ENCODE data around the gene FGF22.
A peak's percentile ranks its signal among the peaks of the same experiment; 100 is the strongest.
"Not testable (repeated sequence)": the region's sequence is repeated elsewhere in the genome, so short reads cannot be mapped to it uniquely, and the experiment has no call there.

FGF22 gene

GRCh38 chr19:622666-623065 is 17.0 kb upstream of the FGF22 start:
- no peak for DNase-seq

DNA sequence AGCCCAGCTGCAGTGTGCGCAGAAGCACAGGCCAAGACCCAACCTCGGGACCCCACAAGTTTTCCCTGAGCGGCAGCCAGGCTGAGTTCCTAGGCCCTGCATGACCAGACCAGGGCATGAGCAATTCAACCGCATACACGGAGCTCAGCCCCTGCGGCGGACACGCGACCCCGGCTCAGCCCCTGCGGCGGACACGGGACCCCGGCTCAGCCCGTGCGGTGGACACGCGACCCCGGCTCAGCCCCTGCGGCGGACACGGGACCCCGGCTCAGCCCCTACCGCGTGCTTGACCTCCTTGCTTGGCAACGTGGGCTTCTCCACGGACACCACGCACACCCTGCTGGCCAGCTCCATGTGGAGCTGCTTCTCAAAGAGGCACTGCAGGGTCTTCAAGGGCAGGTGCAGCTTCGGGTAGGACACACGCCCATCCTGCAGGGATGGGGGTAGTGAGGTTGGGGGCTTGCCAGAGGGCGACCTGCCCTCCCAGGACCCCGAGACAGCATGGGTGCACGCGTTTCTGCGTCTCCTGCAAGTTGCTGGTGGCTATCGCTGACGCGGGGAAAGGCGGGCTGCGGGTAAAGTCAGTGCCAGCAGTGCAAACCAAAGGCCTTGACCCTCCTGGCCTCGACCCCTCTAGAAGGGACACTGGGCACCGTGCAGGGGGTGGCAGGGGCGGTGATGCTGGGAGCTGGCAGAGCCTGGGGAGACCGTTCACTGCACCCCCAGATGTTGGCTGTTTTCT is 16.3 kb upstream of the FGF22 start:
- DNase-seq: no peak

DNA sequence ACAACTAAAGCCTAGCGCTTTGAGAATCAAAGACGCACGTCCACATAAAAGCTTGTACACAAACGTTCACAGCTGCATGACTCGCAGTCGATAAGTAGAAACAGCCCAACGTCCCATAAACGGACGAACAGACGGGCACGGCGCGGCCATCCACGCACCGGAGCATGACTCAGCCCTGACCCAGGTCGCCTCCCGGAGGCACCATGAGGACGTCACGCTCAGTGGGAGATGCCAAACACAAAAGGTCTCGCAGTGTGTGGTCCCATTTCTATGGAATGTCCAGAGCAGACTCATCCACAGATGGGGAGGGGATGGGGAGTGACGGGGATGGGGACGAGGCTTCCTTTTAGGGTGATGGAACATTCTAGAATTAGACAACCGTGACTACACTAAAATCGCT is 15.7 kb upstream of the FGF22 start:
- no peak for DNase-seq

DNA sequence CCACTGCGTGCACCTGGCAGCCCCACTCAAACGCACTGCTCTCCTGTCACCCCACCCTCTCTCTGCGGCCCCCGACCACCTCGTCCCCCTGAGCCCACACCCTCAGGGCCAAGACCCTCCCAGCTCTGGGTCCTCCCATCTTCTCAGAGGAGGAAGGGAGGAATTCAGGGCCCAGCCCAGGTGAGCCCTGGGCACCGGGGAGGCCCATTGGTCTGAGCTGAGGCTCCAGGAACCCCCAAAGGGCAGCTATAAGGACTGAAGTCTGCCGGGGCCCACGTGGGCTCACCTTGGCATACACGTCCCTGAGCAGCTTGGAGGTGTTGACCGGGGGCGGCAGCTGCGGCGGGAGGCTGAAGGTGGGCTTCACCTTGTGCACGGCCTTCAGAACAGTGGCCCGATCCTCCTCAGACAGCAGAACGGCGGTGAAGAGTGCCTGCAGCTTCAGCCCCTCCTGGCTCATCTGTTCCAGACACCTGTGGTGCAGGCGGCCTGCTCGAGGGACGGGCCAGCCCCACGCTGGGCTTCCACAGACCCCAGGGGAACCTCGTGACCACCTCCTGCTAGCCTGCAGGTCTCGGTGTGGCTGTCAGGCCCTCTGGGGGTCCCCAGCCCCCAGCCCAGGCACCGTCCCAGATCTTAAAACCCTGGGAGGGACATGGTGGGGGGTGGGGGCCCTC is 15.1 kb upstream of the FGF22 start:
- no peak for DNase-seq

- DNase-seq: no peak
These were observed 14.4 kb upstream of the FGF22 start for GRCh38 chr19:625257-625656.

GRCh38 chr19:626566-626965 is 13.1 kb upstream of the FGF22 start:
- not testable (repeated sequence) for DNase-seq

- peak; percentile 36 for DNase-seq
These were observed 11.5 kb upstream of the FGF22 start for GRCh38 chr19:628168-628567.

- not testable (repeated sequence) for DNase-seq
These were observed 10.2 kb upstream of the FGF22 start for GRCh38 chr19:629515-629914.

DNA sequence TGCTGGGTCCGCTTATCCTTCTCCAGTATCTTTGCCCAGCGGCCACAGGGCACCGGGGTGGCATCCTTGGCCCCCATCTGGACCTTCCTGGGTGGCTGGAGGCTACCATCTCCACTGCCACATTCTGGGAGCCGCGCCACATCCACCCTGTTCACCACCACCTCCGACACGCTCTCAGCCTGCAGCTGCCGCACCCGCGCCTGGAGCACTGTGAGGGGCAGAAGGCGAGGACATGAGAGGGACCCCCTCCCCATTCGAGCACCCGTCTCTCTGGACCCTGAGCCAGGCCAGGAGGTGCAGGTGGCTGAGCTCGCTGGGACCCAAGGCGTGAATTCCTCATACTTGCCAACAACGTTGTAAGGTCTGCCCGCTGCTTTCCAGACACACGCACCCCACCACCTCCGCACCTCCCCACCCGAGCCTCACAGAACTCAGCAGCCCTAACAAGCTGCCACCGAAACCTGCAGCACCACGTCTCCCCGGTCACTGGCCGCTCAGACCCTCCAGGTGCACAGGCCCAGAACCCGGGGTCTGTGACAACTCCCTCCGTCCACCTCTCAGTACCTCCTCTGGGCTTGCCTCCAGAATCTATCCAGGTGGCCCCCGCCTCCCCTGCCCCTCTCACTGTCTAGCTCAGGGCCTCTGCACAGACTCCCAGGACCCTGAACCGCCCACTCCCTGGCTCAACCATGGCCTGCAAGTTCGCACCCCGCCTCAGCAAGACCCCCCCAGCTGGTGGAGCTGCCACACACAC is 9.5 kb upstream of the FGF22 start:
- DNase-seq: no peak

- peak; percentile 57 for DNase-seq
These were observed 7.1 kb upstream of the FGF22 start for GRCh38 chr19:632579-633067.

DNA sequence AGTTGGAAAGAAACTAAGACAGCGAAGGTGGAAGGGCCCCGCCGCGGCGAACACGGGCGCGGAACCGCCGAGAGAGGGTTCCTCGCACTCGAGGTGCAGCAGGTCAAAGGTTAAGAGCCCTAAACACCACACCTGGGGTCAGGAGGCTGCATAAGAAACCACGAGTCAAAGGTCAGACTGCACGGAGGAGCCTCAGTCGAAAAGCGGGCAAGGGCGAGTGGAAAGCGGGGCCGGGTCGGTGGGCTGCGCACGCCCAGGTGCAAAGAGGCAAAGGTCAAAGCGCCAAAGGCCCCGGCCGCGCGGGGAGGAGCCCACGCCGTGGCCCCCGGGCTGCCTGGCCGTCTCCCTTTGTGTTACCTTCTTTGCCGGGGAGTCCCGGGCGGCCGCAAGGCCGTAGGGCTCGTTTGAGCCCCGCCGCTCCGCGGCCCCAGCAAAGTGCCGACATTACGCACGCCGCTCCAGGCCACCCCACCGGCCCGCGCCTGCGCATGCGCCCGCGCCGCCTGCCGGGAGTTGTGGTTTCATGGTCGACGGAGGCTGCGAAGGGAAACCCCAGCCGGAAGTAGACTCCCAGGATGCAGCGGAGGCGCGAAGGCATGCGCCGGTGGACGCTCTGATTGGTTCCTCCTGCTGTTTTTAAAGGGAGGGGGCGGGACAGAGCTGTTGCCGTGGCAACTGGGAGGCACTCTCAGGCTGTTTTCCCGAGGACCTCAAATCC is 6.5 kb upstream of the FGF22 start, which contains the start of gene POLRMT:
Gene POLRMT, minus strand, starts transcription at position 470 of the 718 bp plus-strand sequence. Its CDS starts 25 bp downstream, at position 445.
- peak; percentile 94 for DNase-seq

- no peak for DNase-seq
These were observed 5.7 kb upstream of the FGF22 start for GRCh38 chr19:633786-634639.

DNA sequence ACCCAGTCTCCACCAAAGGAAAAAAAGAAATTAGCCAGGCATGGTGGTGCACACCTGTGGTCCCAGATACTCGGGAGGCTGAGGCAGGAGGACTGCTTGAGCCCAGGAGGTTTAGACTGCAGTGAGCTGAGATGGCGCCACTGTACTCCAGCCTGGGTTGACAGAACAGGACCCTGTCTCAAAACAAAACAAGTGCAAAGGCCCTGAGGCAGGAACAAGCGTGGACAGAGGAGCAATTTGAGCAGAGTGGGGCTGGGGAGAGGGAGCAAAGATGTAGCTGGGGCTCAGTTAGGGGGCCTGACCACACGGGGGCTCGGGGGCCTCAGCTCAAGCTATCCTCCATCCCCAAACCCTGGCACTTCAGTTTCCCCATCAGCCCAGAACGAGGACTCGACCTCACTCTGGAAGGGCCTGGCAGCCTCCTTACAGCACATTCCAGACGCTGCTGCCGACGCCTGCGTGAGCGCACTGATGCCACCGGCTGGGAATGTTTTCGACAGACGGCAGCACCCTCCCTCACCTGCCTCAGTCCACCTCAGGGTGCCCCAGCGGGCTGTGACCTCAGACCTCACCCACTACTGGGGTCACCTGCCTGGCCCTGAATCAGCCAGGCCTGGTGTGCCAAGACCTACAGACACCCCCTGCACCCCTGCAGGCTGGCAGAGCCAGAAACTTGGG is 4.6 kb upstream of the FGF22 start:
- no peak for DNase-seq

- DNase-seq: no peak
These were observed 800 bp upstream of the FGF22 start for GRCh38 chr19:638906-639252.

DNA sequence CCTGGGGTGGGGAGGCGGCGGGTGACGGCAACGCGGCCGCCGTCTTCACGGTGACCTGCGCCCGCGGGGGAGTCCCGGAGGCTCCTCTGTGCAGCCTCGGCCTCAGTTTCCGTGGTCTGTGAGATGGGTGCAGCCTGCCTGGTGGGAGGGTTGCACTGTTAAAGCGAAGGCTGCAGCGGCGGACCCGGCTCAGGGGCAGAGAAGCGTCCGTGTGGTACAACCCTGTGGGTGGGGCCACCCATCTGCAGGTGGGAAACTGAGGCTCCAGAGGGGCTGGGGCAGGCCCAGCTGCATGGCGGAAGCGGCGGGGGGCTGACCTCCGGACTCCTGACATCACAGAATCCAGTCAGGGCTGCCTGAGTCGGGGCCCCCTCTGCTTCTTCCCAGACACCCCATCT is 481 bp downstream of the FGF22 start:
- DNase-seq: no peak

DNA sequence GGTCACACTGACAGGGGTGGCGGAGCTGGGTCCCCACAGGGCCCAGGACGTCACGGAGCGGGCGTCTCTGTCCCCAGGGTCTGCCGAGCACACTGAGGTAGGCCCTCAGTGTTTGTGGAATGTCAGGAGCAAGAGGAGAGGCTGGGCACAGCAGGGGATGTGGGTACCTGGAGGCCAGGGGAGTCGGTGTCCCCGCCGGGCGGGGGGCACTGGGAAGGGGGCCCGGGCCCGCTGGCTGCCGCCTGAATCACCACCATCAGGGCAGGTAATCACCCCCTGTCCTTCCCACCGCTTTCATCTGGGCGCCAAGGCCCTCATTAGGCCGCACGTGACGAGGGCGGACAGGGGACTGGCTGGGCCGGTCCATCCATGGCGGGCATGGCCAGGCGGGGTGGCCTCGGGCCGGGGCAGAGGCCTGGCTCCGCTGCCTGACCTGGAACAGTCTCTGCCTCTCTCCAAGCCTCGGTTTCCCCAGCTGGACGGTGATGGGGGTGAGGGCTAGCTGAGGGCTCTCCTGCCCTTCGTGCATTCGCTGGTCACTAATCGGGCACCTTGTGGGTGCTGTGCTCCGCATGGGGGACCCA is 1.0 kb downstream of the FGF22 start:
- no peak for DNase-seq

GRCh38 chr19:641702-642101 is 2.0 kb downstream of the FGF22 start:
- no peak for DNase-seq

DNA sequence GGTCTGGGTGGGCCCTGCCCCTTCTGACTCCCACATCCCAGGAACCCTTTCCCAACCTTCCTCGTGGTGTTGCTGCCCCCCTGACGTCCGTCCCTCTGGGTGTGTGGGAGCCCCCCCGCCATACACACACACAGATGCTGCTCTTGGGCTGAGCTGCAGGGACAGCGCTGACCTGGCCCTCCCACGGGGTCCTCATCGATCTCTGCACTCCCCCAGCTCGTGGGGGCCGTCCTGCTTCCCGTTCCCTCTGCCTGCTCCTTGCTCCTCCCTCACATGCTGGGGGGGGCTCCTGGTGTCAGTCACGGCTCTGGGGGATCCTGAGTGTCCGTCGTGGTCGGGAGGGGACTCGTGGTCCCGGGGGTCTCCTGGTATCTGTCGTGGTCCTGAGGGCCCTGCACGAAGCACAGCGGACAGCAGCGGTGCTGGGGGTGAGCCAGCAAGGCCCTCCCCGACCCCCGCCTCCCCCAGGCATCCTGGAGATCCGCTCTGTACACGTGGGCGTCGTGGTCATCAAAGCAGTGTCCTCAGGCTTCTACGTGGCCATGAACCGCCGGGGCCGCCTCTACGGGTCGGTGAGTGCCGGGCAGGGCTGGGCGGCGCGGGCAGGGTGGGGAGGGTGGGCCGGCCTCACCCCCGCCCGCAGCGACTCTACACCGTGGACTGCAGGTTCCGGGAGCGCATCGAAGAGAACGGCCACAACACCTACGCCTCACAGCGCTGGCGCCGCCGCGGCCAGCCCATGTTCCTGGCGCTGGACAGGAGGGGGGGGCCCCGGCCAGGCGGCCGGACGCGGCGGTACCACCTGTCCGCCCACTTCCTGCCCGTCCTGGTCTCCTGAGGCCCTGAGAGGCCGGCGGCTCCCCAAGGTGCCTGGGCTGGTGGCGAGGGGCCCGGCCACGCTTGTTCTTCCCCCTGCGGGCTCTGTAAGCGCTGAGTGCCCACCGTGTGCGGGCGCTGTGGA is 3.4 kb downstream of the FGF22 start:
- DNase-seq: no peak

GRCh38 chr19:643736-644135 is 4.1 kb downstream of the FGF22 start:
- no peak for DNase-seq

DNA sequence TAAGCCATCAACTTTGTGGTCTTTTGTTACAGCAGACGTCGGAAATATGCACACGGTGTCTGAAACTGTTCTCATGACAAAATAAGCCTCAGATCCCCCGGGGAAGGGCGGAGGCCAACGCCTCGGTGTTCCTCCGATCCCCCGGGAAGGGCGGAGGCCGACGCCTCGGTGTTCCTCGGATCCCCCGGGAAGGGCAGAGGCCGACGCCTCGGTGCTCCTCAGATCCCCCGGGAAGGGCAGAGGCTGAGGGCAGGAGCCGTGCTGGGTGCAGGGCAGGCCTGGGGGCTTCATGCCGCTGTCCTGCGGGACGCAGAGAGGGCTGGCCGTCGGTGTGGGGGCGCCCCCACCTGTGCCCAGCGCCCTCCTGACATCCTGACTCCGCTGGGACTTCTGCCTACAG is 4.7 kb downstream of the FGF22 start:
- DNase-seq: no peak

All from stimulated activated CD4-positive, alpha-beta T cell treated with anti-CD3 and anti-CD28 coated beads, Interleukin-4, amount 100 ng/mL, for 1 hour (primary cell).